HEK293T (cell line): Measurements from ENCODE around the gene SLC16A8.
"Not testable (repeated sequence)": the region's sequence is repeated elsewhere in the genome, so short reads cannot be mapped to it uniquely, and the experiment has no call there.

ENCODE experiments used
- CTCF ChIA-PET: fragments of 350-600 bp; formaldehyde crosslinking; extraction: SDS; loops from one replicate; lab custom pipeline; 2021; ENCODE audit warnings: antibody characterized with exemption, inconsistent platforms; lab: Yijun Ruan, JAX
- POLR2A ChIA-PET: fragments of 350-600 bp; formaldehyde crosslinking; extraction: SDS; loops from one replicate; lab custom pipeline; 2020; ENCODE audit warnings: antibody characterized with exemption, inconsistent platforms; lab: Yijun Ruan, JAX
- DNase-seq: peaks from one replicate; pipeline ENCODE4 v3.0.0; 2012; ENCODE audit warnings: mixed read lengths; ENCODE audit errors: extremely low spot score
- CTBP1 ChIP-seq: fragments of 450-650 bp; IDR thresholded peaks from 2 replicates; pipeline ENCODE4 v1.6.1; 2016; ENCODE audit warnings: borderline replicate concordance
- ELF4 ChIP-seq: fragments of 450-650 bp; IDR thresholded peaks from 2 replicates; pipeline ENCODE4 v1.6.1; 2017; ENCODE audit warnings: antibody characterized with exemption
- FOXA1 ChIP-seq: fragments of 450-650 bp; IDR thresholded peaks from 2 replicates; pipeline ENCODE4 v1.6.1; 2016; ENCODE audit warnings: mild to moderate bottlenecking
- FOXK2 ChIP-seq: fragments of 450-650 bp; IDR thresholded peaks from 2 replicates; pipeline ENCODE4 v1.6.1; 2016; ENCODE audit warnings: mild to moderate bottlenecking
- HDGF ChIP-seq: fragments of 450-650 bp; IDR thresholded peaks from 2 replicates; pipeline ENCODE4 v1.6.1; 2017; ENCODE audit warnings: antibody characterized with exemption, borderline replicate concordance
- L3MBTL2 ChIP-seq: fragments of 450-650 bp; conservative IDR thresholded peaks from 2 replicates; pipeline ENCODE4 v1.6.1; 2016; ENCODE audit warnings: mild to moderate bottlenecking
- NFRKB ChIP-seq: fragments of 450-650 bp; IDR thresholded peaks from 2 replicates; pipeline ENCODE4 v1.6.1; 2016; ENCODE audit warnings: mild to moderate bottlenecking, moderate library complexity
- SUZ12 ChIP-seq: fragments of 450-650 bp; IDR thresholded peaks from 2 replicates; pipeline ENCODE4 v1.6.1; 2016; ENCODE audit warnings: mild to moderate bottlenecking
- ZNF384 ChIP-seq: fragments of 450-650 bp; IDR thresholded peaks from 2 replicates; pipeline ENCODE4 v1.6.1; 2016
- TF ChIP-seq, protein P1 (sequence below): fragments of 450-650 bp; IDR thresholded peaks from 2 replicates; pipeline ENCODE4 v1.6.1; 2016

The SLC16A8 gene

DNA sequence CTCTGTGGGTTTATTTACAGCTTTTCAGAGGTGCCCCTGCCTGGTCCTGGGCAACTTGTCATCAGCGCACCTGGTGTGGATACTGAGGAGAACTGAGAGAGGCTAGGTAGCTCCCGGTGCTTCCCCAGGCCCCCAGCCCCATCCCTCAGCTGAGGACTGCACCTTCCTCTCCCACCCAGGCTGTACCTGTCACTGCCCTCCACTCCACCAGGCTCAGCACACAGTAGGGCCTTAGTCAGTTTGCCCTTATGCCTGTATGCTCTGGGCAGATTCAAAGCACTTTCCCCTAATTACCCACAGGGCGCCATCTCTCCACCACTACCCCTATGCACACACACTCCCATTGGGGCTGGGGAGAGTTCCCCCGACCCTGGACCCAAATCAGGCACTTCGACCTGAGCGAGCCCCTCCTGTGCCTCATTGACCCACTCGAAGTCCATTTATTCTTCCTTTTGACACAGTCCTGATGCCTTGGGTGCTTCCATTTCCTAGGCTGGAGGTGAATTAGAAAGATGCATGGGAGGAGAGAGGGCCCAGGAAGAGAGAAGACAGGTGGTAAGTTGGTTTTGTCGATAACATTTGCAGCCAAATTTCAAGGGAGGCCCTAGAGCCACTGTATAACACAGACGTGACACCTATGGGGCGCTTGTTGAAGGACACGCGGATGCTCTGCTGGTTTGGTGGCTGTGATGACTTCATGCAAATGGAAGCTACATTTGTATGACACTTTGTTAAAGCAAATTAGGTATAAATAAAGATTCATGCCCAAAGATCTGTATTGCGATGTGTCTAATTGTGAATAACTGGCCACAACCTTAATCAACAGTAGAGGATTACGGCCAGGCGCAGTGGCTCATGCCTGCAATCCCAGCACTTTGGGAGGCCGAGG, 40.6 kb downstream of the SLC16A8 start:
- DNase-seq, result no peak
- POLR2A ChIA-PET, result no interaction called here

DNA sequence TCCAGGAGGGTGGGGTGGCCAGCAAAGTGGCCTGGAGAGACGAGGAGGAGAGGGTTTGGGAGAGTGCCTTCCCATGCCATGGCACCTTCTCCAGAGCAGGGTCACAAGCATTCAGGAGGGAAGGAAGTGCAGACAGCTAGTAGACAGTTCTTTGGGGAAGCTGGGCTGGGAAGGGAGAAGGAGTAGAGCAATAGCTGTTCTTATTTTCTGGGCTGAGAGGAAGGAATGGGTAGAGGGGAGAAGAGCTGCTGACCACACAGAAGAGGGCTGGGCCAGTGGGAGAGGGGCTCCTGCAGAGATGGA, 41.5 kb downstream of the SLC16A8 start:
- DNase-seq, result no peak
- ChIA-PET CTCF (interaction anchor here (1.8 kb wide), 1 partner anchor 10 kb away, joined by 11 read pairs; no protein-coding TSS in a partner anchor), POLR2A (no interaction called here)
- no peak for TF ChIP-seq FOXA1

More for the DNA sequence above, 40.6 kb downstream of the SLC16A8 start:
- CTCF ChIA-PET, result interaction anchor here (1.8 kb wide), 1 partner anchor 9 kb away, joined by 11 read pairs; no protein-coding TSS in a partner anchor
- TF ChIP-seq ZNF384 (no peak), NFRKB (no peak), HDGF (no peak), ELF4 (no peak)

DNA sequence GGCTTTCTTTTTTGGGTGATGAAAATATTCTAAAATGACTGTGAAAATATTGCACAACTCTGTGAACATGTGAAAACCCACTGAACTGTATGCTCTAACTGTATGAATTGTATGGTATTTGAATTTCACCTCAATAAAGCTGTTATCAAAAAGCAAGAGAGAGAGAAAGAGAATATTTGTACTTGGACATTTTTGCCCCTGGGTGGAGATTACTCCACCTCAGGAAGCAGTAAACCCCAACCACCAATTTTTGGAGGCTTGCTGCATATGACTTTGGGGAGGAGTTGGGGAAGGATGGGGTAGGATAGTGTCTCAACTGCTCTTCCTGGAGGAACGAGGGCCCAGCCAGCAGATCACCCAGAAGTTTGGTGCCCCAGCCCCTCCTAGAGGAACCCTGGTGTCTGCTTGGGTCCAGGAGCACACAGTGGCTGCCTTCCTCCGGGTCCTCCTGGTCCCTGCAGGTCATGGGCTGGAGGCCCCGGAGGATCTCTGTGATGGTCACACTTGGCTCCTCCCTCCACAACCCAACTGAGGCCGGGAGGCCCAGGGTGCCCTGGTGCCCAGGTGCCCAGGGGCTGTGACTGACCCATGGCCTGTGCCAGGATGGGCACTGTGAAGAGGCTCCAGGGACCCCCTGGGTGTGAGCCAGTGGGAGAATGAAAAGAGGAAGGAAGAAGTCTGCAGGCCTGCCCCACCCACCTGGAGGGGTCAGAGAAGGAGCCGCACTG, 42.1 kb downstream of the SLC16A8 start:
- POLR2A ChIA-PET, result no interaction called here
- CTCF ChIA-PET, result interaction anchor here (0.7 kb wide), 1 partner anchor 146 kb away, joined by 3 read pairs; no protein-coding TSS in a partner anchor
- TF ChIP-seq HDGF, result no peak
- TF ChIP-seq FOXK2, result no peak
- TF ChIP-seq SUZ12, result no peak
- TF ChIP-seq NFRKB, result no peak
- TF ChIP-seq L3MBTL2, result no peak
- DNase-seq, result no peak

DNA sequence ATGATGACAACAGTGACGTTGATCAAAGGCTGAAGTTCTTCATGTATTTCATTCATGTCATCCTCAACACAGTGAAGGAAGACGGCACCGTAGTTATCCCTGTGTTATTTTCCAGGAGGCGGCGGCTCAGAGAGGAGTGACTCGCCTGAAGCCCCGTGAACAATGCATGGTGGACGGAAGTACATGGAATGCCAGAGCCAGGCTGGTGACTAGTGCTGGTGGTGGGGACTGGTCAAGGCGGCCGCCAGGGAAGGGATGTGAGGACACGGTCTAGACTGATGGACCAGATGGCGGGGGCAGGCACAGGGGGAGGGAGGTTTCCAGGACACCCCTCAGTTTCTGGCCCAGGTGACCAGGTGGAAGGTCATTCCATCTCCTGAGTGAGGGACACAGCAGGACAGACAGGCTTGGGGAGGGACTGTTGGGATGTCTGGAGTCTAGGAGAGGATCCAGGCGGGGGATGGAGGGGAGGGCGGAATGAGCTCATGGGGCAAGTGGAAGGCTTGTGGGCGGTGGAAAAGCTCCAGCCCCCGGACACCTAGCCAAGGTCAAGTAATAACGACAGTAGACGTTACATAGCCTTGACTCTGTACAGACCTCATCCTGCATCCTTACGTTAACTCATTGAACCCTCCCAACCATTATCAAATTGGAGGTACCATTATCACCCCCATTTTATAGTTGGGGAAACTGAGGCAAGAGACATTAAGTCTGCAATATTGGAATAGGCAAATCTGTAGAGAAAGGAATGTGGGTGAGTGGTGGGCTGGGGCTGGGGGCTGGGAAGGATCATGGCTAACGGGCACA, 42.8 kb downstream of the SLC16A8 start:
- no peak for TF ChIP-seq SUZ12
- no peak for TF ChIP-seq FOXK2
- DNase-seq, result no peak
- ChIA-PET POLR2A (no interaction called here), CTCF (interaction anchor here (0.7 to 1.4 kb wide), 2 partner anchors 11 to 145 kb away, joined by 3 to 6 read pairs; no protein-coding TSS in a partner anchor)

DNA sequence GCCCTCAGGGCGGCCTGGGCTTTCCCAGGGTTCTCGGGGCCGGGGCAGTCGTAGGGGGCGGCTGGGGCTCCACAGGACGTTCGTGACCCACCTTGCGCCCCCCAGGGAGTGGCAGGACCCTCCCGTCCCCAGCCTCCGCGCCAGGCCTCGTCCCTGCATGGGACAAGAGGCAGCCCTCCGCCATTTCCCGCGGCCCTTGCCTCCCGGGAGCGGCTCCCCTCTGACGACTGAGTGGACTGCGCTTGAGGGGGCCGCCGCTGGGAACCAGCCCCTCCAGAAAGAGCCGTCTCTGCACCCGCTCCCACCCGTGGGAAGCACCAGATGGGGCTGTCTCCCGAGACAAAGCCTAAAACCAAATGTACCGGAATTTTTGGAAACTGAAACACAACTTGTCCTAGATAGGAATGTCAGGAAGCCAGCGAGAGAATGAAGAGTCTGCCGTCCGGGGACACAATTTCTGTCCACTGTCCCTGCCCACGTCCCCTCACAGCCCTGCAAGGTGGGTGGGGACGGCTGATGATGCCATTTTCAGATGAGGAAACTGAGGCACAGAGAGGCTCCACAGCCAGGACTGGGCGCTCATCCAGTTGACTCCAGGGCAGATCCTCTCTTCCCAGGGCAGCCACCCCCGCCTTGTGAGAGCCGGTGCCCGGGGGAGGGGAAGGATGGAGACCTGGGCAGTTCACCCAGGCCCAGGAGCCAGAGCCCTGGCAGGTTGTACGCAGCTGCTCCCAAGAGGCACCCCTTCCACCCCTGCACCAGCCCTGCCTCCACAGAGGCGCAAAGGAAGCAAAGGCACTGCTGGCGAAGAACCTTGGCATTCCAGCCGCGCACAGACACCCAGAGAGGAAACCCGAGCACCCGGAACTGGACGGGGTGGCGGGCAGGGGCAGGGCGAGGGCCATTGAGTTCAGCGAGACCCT, 44.8 kb downstream of the SLC16A8 start:
- TF ChIP-seq, protein P1, sequence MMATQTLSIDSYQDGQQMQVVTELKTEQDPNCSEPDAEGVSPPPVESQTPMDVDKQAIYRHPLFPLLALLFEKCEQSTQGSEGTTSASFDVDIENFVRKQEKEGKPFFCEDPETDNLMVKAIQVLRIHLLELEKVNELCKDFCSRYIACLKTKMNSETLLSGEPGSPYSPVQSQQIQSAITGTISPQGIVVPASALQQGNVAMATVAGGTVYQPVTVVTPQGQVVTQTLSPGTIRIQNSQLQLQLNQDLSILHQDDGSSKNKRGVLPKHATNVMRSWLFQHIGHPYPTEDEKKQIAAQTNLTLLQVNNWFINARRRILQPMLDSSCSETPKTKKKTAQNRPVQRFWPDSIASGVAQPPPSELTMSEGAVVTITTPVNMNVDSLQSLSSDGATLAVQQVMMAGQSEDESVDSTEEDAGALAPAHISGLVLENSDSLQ, result no peak
- TF ChIP-seq L3MBTL2 (no peak), FOXA1 (no peak), NFRKB (no peak), SUZ12 (no peak), ELF4 (no peak)
- POLR2A ChIA-PET, result no interaction called here
- DNase-seq, result no peak
- CTCF ChIA-PET, result interaction anchor here (0.6 kb wide), 1 partner anchor 885 kb away, joined by 5 read pairs; no protein-coding TSS in a partner anchor

DNA sequence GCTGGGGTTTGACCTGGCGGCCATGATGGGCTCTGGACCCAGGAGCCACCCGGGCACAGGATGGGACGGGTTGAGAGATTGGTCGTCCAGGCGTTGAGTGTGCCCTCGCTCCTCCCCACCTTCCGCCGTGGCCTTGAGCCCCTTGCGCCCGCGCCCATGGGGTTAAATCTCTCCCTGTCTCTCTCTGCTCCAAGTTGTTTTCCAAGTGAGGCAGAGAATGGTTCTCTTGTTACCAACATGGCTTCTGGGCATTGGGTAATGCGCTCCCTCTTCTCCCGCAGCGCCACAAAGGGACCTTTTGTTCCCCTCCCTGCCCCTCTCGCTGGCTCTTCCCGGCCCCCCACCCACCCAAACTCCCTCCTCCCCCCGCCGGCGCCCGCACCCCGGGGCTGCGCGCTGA, 45.6 kb downstream of the SLC16A8 start:
- ChIA-PET POLR2A (no interaction called here), CTCF (interaction anchor here (1.4 kb wide), 1 partner anchor 66 kb away, joined by 3 read pairs; no protein-coding TSS in a partner anchor)
- no peak for DNase-seq
- TF ChIP-seq ZNF384 (no peak), ELF4 (no peak), FOXA1 (no peak)

DNA sequence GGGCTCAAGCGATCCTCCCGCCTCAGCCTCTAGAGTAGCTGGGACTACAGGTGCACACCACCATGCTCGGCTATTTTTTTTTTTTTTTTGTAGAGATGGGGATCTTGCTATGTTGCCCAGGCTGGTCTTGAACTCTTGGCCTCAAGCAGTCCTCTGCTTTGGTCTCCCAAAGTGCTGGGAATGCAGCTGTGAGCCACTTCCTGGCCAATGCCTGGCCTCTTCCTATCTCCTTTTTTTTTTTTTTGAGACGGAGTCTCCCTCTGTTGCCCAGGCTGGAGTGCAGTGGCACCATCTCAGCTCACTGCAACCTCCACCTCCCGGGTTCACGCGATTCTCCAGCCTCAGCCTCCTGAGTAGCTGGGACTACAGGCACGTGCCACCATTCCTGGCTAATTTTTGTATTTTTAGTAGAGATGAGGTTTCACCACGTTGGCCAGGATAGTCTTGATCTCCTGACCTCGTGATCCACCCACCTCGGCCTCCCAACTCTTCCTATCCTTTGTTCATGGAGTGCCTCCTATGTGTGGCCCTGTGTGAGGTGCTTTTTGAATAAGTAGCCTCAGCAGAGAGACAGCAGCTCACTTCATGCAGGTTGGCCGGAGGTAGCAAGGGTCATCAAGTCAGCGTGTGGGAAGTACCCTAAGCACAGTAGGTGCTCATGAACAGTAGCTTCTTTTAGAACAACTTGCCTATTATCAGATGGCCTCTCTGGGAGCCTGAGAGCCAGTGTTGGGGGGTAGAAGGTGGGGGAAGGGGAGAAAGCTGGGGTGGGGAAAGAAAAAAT, 46.4 kb downstream of the SLC16A8 start:
- DNase-seq, POLR2A ChIA-PET: not testable (repeated sequence)
- CTCF ChIA-PET, result interaction anchor here (1.4 kb wide), 1 partner anchor 67 kb away, joined by 3 read pairs; no protein-coding TSS in a partner anchor

DNA sequence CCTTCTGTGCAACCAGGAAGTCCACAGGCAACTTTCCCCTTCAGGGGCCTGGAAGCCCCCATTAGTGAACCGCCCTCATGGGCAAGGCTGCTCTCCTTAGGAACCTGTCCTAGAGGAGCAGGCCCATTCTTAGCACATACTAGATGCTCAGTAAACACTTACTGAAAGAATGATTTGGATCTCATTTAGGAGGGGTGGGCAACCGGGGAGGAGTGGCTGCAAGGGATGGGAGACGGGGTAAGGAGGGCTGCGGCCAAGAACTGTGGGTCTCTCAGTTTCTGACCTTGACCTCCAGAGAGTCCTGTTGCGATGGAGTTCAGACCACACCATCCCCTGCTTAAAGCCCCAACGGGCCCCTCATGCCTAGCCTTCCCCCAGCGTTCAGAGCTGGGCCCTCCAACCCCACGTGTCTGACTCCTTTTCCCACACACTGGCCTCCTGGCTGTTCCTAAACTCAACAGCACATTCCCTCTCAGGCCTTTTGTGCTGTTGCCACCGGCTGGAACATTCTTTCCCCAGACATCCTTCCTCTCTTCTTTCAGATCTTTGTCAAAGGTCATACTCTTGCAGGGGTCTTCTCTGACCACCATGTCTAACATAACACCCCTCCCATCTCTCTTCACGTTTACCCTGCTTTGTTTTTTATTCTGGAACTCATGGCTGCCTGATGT, 47.5 kb downstream of the SLC16A8 start:
- DNase-seq, result no peak
- ChIA-PET POLR2A (no interaction called here), CTCF (no interaction called here)
- TF ChIP-seq ZNF384, result no peak
- no peak for TF ChIP-seq HDGF
- no peak for TF ChIP-seq L3MBTL2
- TF ChIP-seq CTBP1, result no peak
- TF ChIP-seq FOXA1, result no peak
